ENCODE measurements around the gene EXOC3.

EXOC3 gene

GRCh38 chr5:514101-514485, 71.1 kb downstream of the EXOC3 start:
- no peak overlapping the region for H3K27ac ChIP-seq
- TF ChIP-seq CTCF (conservative IDR thresholded peaks at IDR 0.05): no peak

GRCh38 chr5:514673-515072, 71.7 kb downstream of the EXOC3 start:
- H3K27ac ChIP-seq: no peak overlapping the region
- no peak for TF ChIP-seq CTCF (conservative IDR thresholded peaks at IDR 0.05)

DNA sequence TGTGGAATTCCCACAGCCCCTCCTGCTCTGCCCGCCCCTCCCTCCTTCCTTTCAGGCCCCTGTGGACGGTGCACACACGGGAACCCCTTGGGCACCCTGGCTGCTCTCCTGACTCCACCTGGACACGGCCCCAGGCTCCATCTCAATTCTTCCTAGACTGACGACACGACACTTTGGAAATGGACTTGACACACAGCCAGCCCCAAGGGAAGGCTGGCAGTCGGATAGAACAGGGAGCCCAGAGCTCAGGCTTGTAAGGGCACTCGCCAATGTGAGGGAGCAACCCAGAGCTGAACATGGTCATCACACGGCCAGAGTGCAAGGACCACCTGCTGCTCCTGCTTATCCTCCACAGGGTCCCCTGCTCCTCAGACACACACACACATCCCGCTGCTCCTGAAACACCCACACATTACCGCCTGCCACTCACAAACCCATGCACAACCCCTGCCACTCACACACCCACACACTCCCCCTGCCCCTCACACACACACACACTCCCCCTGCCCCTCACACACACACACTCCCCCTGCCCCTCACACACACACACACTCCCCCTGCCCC, 72.4 kb downstream of the EXOC3 start:
- no peak for TF ChIP-seq CTCF (conservative IDR thresholded peaks at IDR 0.05)
- no peak overlapping the region for H3K27ac ChIP-seq

DNA sequence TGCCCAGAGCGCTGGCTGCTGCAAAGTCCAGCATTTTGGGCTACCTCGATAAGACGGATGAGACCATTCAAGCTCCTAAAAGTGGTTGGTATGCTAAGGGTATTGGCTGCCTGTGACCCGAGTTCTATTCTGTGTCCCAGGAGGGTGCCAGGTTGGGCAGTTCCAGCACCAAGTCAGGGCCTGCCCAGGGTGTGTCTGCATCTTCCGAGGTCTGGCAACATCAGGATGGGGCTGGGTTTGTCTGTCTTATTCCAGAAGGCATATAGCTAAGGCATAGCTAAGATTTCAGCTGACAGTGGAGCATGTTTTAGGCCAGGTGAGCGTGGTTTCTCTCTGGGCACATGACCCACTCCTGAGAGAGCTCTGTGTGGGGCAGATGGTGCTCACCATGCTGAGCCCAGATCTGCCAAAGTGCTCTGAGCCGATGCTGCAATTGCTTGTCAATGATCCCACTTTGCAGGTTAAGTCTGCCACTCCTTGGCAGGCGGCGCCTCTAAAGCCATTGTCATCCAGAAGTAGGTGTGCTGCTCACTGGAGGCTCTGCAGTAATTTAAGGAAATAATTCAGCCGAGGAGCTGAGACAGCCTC, 73.5 kb downstream of the EXOC3 start:
- no peak overlapping the region for H3K27ac ChIP-seq
- TF ChIP-seq CTCF (conservative IDR thresholded peaks at IDR 0.05): no peak

All from VCaP (cell line).